Thyroid gland (tissue), 4 donors: Measurements from ENCODE around the gene UBE2L6.

Experiments used
- CTCF ChIP-seq, 6 experiments: fragments of 200-600 bp in 3 of 6; fragments of 450-650 bp in 3 of 6; sonication (generic) in 3 of 6; IDR thresholded peaks; one replicate each; pipeline ENCODE4 v1.5.1; 2016 to 2019; ENCODE audit warnings: antibody characterized with exemption in 6 of 6, mild to moderate bottlenecking in 2 of 6, inconsistent platforms in 1 of 6, moderate library complexity in 1 of 6
- POLR2A ChIP-seq, 2 donors: fragments of 450-650 bp; IDR thresholded peaks; one replicate each; pipeline ENCODE4 v1.6.1; 2017; ENCODE audit warnings: antibody characterized with exemption in 2 of 2, mild to moderate bottlenecking in 2 of 2, moderate library complexity in 1 of 2

GRCh38 chr11:57541169-57541568 lies 26.3 kb downstream of the UBE2L6 start:
- no peak for TF ChIP-seq CTCF (IDR thresholded peaks at IDR 0.05)
- TF ChIP-seq POLR2A (IDR thresholded peaks at IDR 0.05): no peak
